ENCODE data around the gene LRRC51.

LRRC51 gene

GRCh38 chr11:72112143-72112977, 31.7 kb downstream of the LRRC51 start, which contains the start of gene ANAPC15:
Gene ANAPC15, minus strand, starts transcription at chr11:72112695. Its CDS starts 1,419 bp downstream, at chr11:72111276.
- peak within 1 kb of the TSS; percentile 99 for H3K27ac ChIP-seq
- in situ Hi-C loops (cut with HindIII; ENCODE audit: low pct_ligation_motif_present, low sequenced_read_pairs) = no loop called here
- H3K36me3 ChIP-seq (replicated peaks) = no peaks in the 10 kb centered on the region
- TF ChIP-seq CTCF (IDR thresholded peaks at IDR 0.05; ENCODE audit: low read depth, low read length, missing control alignments) = no peak
- H3K27me3 ChIP-seq (replicated peaks) = no peaks in the 10 kb centered on the region
- DNase-seq = peak; percentile 99
- peak within 1 kb of the TSS; percentile 80 for H3K4me3 ChIP-seq (ENCODE audit: low read depth, low read length)

GRCh38 chr11:72112978-72113808, 32.5 kb downstream of the LRRC51 start:
- Histone ChIP-seq H3K27ac (peak overlapping the region; percentile 99), H3K27me3 (replicated peaks) (no peaks in the 10 kb centered on the region), H3K4me3 (ENCODE audit: low read depth, low read length) (peak overlapping the region; percentile 80), H3K36me3 (replicated peaks) (no peaks in the 10 kb centered on the region)
- no peak for DNase-seq
- in situ Hi-C loops (cut with HindIII; ENCODE audit: low pct_ligation_motif_present, low sequenced_read_pairs) = no loop called here
- no peak for TF ChIP-seq CTCF (IDR thresholded peaks at IDR 0.05; ENCODE audit: low read depth, low read length, missing control alignments)

- DNase-seq = no peak
- Histone ChIP-seq H3K4me3 (ENCODE audit: low read depth, low read length) (no peak overlapping the region), H3K27me3 (replicated peaks) (no peaks in the 10 kb centered on the region), H3K27ac (no peak overlapping the region), H3K36me3 (replicated peaks) (no peaks in the 10 kb centered on the region)
- in situ Hi-C loops (cut with HindIII; ENCODE audit: low pct_ligation_motif_present, low sequenced_read_pairs) = no loop called here
- TF ChIP-seq CTCF (IDR thresholded peaks at IDR 0.05; ENCODE audit: low read depth, low read length, missing control alignments) = no peak
Observed at GRCh38 chr11:72114570-72114969, 33.9 kb downstream of the LRRC51 start.

- in situ Hi-C loops (cut with HindIII; ENCODE audit: low pct_ligation_motif_present, low sequenced_read_pairs) = no loop called here
- Histone ChIP-seq H3K27me3 (replicated peaks) (no peaks in the 10 kb centered on the region), H3K4me3 (ENCODE audit: low read depth, low read length) (no peak overlapping the region), H3K36me3 (replicated peaks) (no peaks in the 10 kb centered on the region), H3K27ac (no peak overlapping the region)
- no peak for TF ChIP-seq CTCF (IDR thresholded peaks at IDR 0.05; ENCODE audit: low read depth, low read length, missing control alignments)
- DNase-seq = no peak
Observed at GRCh38 chr11:72116019-72116755, 35.5 kb downstream of the LRRC51 start.

- in situ Hi-C loops (cut with HindIII; ENCODE audit: low pct_ligation_motif_present, low sequenced_read_pairs) = no loop called here
- TF ChIP-seq CTCF (IDR thresholded peaks at IDR 0.05; ENCODE audit: low read depth, low read length, missing control alignments) = no peak
- Histone ChIP-seq H3K36me3 (replicated peaks) (no peaks in the 10 kb centered on the region), H3K4me3 (ENCODE audit: low read depth, low read length) (no peak overlapping the region), H3K27ac (no peak overlapping the region), H3K27me3 (replicated peaks) (no peaks in the 10 kb centered on the region)
- DNase-seq = no peak
Observed at GRCh38 chr11:72119198-72119597, 38.5 kb downstream of the LRRC51 start.
